Vagina (tissue), 2 donors: ENCODE results near the gene TBL1XR1.

Experiments
- POLR2A ChIP-seq, 2 donors: fragments of 450-650 bp; IDR thresholded peaks; one replicate each; pipeline ENCODE4 v1.6.1; 2017; ENCODE audit warnings: antibody characterized with exemption in 2 of 2, mild to moderate bottlenecking in 2 of 2, moderate library complexity in 2 of 2
- TF ChIP-seq, protein P1 (sequence below), 3 experiments: fragments of 450-650 bp in 2 of 3; fragments of 200-600 bp in 1 of 3; sonication (generic) in 1 of 3; IDR thresholded peaks; one replicate each; pipeline ENCODE4 v1.5.1; 2017 to 2019; ENCODE audit warnings: antibody characterized with exemption in 3 of 3, mild to moderate bottlenecking in 2 of 3, moderate library complexity in 2 of 3

DNA sequence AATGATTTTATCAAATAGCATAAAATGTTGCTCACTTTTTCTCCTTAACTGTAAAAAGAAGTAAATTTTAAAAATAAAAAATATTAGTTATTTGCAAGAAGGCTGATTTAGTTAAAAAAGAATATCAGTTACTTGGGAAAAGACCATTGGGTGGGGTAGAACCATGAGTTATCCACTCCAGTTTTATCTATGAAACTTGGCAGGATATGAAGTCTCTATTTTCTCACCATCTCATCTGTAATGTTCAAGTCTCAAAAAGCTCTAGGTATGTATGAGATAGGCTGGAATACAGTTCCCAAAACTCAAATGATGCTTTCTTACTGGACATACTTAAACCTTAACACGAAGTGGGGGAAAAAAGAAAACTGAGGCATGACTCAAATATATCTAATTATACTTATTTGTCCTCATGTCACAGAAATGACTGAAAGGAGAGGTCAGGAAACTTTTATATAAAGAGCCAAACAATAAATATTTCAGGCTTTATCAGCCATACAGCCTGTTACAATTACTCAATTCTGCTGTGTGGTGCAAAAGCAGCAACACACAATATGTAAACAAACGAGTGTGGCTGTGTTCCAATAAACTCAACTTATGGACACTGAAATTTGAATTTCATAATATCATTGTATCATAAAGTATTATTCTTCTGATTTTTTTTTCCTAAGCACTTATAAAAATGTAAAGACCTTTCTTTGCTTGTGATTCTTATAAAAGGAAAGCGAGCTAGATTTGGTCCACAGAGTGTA, 131.8 kb downstream of the TBL1XR1 start:
- TF ChIP-seq, protein P1, sequence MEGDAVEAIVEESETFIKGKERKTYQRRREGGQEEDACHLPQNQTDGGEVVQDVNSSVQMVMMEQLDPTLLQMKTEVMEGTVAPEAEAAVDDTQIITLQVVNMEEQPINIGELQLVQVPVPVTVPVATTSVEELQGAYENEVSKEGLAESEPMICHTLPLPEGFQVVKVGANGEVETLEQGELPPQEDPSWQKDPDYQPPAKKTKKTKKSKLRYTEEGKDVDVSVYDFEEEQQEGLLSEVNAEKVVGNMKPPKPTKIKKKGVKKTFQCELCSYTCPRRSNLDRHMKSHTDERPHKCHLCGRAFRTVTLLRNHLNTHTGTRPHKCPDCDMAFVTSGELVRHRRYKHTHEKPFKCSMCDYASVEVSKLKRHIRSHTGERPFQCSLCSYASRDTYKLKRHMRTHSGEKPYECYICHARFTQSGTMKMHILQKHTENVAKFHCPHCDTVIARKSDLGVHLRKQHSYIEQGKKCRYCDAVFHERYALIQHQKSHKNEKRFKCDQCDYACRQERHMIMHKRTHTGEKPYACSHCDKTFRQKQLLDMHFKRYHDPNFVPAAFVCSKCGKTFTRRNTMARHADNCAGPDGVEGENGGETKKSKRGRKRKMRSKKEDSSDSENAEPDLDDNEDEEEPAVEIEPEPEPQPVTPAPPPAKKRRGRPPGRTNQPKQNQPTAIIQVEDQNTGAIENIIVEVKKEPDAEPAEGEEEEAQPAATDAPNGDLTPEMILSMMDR (IDR thresholded peaks at IDR 0.05), result no peak
- TF ChIP-seq POLR2A (IDR thresholded peaks at IDR 0.05), result no peak
